Measurements from ENCODE around the gene EHF.

GRCh38 chr11:34639545-34639944 is 18.7 kb downstream of the EHF start:
- no peak for TF ChIP-seq YY1 (tag by site-specific recombination; IDR thresholded peaks at IDR 0.05)
- TF ChIP-seq, protein P1, sequence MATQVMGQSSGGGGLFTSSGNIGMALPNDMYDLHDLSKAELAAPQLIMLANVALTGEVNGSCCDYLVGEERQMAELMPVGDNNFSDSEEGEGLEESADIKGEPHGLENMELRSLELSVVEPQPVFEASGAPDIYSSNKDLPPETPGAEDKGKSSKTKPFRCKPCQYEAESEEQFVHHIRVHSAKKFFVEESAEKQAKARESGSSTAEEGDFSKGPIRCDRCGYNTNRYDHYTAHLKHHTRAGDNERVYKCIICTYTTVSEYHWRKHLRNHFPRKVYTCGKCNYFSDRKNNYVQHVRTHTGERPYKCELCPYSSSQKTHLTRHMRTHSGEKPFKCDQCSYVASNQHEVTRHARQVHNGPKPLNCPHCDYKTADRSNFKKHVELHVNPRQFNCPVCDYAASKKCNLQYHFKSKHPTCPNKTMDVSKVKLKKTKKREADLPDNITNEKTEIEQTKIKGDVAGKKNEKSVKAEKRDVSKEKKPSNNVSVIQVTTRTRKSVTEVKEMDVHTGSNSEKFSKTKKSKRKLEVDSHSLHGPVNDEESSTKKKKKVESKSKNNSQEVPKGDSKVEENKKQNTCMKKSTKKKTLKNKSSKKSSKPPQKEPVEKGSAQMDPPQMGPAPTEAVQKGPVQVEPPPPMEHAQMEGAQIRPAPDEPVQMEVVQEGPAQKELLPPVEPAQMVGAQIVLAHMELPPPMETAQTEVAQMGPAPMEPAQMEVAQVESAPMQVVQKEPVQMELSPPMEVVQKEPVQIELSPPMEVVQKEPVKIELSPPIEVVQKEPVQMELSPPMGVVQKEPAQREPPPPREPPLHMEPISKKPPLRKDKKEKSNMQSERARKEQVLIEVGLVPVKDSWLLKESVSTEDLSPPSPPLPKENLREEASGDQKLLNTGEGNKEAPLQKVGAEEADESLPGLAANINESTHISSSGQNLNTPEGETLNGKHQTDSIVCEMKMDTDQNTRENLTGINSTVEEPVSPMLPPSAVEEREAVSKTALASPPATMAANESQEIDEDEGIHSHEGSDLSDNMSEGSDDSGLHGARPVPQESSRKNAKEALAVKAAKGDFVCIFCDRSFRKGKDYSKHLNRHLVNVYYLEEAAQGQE (tag by site-specific recombination; IDR thresholded peaks at IDR 0.05): no peak
